Hematopoietic multipotent progenitor cell (in vitro differentiated cells): Measurements from ENCODE around the gene RSPH10B2. TPM values are rescaled to one million over a fixed set of nuclear protein-coding genes. Genes with fewer than 3 reads are reported as not detected.
"Not testable (repeated sequence)": the region's sequence is repeated elsewhere in the genome, so short reads cannot be mapped to it uniquely, and the experiment has no call there.

Source experiments
- DNase-seq, 3 donors: peaks; one replicate each; pipeline ENCODE4 v3.0.0-alpha.2; 2011 to 2015; ENCODE audit warnings: low read depth in 2 of 3, low spot score in 2 of 3
- total RNA-seq: library from RNA; depleted of rRNA; stranded (reverse); fragments of >200 nt; gene quantifications from one replicate; pipeline ENCODE4 v1.2.3, GENCODE V29; 2012

The RSPH10B2 gene
- total RNA-seq = under 0.01 TPM

- not testable (repeated sequence) for DNase-seq
Observed at GRCh38 chr7:6753964-6754363, at the start of gene RSPH10B2. Gene RSPH10B2 (plus strand): TSS chr7:6754103. CDS start chr7:6757678, 3,575 bp downstream.

- peak in 2 of 3 donors; percentile 38 to 43 for DNase-seq
Observed at GRCh38 chr7:6705959-6706665, 47.8 kb upstream of the RSPH10B2 start.

GRCh38 chr7:6706666-6707407 is 47.1 kb upstream of the RSPH10B2 start, which contains the start of gene ZNF12:
Gene ZNF12 (minus strand): TSS chr7:6706947. CDS start chr7:6705173, 1,774 bp downstream.
- DNase-seq = peak; percentile 89 to 95 (median 94)

- no peak for DNase-seq
Observed at GRCh38 chr7:6708304-6708703, 45.6 kb upstream of the RSPH10B2 start.

- DNase-seq = no peak
Observed at GRCh38 chr7:6709808-6710207, 44.1 kb upstream of the RSPH10B2 start.

- no peak for DNase-seq
Observed at GRCh38 chr7:6714360-6714759, 39.5 kb upstream of the RSPH10B2 start.

GRCh38 chr7:6715898-6716297 is 38.0 kb upstream of the RSPH10B2 start:
- DNase-seq = not testable (repeated sequence)

GRCh38 chr7:6718124-6718523 is 35.8 kb upstream of the RSPH10B2 start:
- no peak for DNase-seq

- DNase-seq = not testable (repeated sequence)
Observed at GRCh38 chr7:6724351-6724750, 29.6 kb upstream of the RSPH10B2 start.

- peak in 2 of 3 donors; percentile 70 to 85 for DNase-seq
Observed at GRCh38 chr7:6725003-6725402, 28.9 kb upstream of the RSPH10B2 start.

GRCh38 chr7:6726341-6726740 is 27.6 kb upstream of the RSPH10B2 start:
- DNase-seq = not testable (repeated sequence)

- no peak for DNase-seq
Observed at GRCh38 chr7:6727663-6728062, 26.2 kb upstream of the RSPH10B2 start.

GRCh38 chr7:6728893-6729491 is 24.9 kb upstream of the RSPH10B2 start:
- DNase-seq = not testable (repeated sequence)

- peak; percentile 51 to 94 (median 93) for DNase-seq
Observed at GRCh38 chr7:6729492-6730342, 24.2 kb upstream of the RSPH10B2 start.

- DNase-seq = no peak
Observed at GRCh38 chr7:6730343-6730633, 23.6 kb upstream of the RSPH10B2 start.

GRCh38 chr7:6738415-6738814 is 15.5 kb upstream of the RSPH10B2 start:
- not testable (repeated sequence) for DNase-seq

GRCh38 chr7:6744410-6745100 is 9.3 kb upstream of the RSPH10B2 start:
- not testable (repeated sequence) for DNase-seq

GRCh38 chr7:6749335-6749734 is 4.6 kb upstream of the RSPH10B2 start:
- not testable (repeated sequence) for DNase-seq

- DNase-seq = not testable (repeated sequence)
Observed at GRCh38 chr7:6750173-6750572, 3.7 kb upstream of the RSPH10B2 start.

GRCh38 chr7:6761186-6761585 is 7.3 kb downstream of the RSPH10B2 start:
- DNase-seq = not testable (repeated sequence)
